DMS153 (cell line): ENCODE results near the gene KIF1B.

Experiments
- DNase-seq: peaks from one replicate; lab custom pipeline; 2025; lab: John Stamatoyannopoulos, UW

The KIF1B gene

DNA sequence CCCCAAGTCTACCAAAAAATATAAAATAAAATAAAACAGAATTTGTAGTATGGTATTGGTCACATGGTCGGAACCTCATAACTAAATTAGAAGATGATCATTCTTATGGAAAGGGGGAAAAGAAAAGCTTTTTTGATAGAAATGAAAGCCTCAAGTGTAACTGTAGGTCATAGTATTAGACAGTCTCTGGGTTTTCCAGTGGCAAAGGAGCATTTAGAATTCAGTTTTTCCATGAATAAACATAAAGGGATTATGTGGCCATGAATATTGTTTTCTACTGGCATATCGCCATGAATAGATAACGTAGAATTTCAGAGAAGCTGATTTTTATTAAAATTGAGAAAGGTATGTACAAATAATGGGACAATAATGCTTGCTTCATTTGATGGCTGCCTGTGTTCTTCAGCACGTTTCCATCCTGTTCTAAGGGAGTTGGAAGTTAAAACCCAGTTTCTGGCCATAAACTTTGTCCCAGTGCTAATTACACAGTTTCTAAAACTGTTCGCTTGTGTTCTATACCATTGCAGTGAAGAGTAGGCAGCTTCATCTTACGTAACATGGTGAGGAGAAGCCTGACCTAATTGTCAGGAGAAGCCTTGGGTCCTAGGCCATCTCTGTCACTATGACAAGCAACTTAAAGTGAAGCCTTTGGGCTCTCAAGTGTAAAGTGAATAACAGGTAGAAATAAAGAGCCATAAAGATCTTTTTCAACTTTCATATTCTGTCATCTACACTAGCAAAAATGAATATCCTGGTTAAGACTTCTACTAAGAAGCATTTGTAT is 118.0 kb downstream of the KIF1B start:
- DNase-seq, result no peak

DNA sequence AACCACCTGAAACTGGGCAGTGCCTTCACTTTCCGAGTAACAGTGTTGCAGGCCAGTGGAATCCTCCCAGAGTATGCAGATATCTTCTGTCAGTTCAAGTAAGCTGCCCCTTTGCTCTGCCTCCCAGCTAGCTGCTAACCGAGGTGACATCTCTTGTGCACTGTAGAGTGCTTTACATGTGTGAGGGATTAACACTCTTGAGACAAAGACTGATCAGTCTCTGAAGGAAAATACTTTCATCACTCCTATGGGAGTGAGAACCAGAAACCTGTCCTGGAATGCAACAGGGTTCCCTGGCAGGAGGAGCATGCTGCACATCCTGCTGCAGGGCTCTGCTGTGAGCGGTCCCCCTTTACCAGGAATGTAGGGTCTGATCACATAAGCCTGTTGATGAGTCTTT is 127.1 kb downstream of the KIF1B start:
- no peak for DNase-seq

DNA sequence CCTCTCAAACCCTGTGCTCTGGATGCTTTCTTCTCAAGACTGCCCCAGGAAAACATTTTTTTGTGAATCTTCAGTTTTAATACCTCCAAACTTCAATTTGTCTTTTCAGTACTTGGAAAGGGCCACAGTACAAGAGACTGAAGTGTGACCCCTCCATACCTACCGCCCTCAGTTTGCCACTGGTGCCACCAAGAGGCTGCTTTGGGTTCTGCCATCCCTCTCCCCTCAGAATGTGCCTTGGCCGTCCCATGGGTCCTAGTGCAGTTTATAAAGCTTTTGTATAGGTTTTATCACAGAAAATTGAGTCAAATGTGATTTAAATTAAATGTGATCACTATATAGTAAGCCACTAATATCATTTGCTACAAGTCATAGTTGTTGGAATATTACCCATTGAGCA is 127.7 kb downstream of the KIF1B start:
- DNase-seq, result no peak

DNA sequence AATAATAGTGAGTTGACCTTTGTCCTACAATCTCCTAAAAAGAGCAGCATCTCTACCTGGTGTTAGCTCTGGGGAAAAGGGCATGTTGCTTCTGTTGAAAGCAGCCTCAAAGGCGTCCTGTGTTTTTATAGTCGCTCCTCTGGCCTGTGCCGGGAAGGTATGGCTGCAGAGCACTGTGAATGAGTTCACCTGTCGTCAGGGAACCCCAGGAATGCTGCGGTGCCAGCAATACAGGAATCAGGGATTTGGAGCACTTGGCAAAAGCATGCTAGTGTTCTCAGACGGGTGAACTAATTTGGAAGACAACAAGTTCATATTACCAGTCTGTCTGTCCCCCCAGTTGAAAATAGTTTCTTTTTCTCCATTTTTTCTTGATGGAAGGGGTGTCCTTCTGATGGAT is 128.2 kb downstream of the KIF1B start:
- no peak for DNase-seq

DNA sequence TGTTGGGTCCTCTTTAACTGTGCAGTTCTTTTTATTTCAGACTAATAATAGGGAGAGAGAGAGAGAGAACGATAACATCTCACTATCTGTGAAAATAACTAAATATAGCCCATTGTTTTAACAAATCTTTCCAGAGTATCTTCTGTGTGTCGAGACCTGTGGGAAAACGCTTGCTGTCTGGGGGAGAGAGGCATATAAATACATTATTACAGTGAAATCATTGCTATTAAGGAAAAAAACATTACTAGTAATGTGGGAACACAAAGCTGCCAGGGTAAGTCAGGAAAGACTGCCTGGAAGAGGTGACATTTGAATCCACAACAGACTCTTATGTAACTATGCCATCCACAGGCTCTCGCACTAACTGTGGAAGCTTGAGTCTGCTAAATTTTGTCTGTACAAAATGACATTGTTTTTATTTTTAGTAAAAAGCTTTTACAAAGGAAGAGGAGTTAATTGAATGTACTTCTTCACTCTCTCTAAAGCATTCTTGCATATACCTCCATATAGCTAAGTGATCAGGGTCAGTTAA is 128.7 kb downstream of the KIF1B start:
- no peak for DNase-seq

DNA sequence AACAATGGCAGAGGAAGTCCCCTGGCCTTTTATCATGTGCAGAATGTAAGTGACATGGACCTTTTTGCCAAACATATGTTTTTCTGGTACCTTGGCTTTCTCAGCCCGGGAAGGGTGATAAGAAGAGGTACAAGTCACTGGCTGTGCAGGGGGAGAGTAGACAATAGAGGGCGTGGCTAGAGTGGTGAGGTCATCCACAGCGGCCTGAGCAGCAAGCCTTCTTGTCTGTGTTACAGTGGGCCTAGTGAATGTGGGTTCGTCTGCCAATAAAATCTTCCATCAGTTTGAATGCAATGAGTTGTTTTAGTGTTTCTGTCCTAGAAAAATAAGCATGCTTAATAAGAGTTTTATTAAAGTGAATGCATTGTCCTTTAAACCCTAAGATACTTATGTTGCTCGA is 129.4 kb downstream of the KIF1B start:
- peak; percentile 44 for DNase-seq

DNA sequence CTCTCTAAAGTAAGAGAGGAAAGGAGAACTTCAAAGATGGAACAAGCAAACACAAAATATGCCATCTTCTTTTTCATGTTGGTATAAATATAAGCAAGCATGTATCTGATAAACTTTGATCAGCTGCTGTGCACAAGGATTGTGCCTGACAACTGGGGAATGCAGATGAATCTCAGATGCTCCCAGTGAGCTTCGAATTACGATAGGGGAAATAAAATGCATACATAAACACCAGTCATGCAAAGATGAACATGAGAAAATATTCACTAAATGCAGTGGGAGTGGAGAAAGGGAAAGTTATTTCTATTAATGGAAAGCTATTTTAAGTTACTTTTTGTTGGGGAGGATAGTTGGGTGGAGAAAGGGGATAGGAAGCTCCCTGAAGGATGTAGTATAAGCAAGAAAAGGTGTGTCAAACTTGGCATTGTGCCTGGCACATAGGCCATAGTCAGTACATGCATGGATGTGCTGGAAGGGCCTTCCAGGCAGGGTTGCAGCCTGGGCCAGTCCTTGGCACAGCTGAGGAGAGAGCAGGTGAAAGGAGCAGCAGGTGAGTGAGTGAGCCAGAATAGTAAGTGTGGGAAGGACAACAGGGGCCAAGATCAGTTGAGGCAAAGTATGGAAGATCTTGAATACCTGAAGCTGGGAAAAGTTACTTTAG is 130.7 kb downstream of the KIF1B start:
- DNase-seq, result no peak

DNA sequence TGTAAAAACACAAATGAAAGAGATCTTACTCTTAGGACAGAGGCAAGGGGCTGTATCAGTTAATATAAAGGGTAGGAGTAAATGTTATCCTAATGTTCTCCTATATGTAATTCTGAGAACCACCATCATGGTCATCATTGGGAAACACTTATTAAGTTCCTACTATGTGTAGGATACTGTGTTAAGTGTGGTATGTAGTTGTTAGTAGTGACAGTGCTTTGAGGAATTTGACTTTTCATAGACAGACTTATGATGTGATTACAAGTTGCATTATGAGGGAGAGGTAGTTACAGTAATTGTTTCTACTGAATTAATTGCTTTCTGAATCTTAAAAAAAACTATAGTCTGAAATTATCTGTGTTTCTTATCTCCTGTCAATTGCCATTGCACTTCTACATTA is 136.7 kb downstream of the KIF1B start:
- DNase-seq, result no peak

DNA sequence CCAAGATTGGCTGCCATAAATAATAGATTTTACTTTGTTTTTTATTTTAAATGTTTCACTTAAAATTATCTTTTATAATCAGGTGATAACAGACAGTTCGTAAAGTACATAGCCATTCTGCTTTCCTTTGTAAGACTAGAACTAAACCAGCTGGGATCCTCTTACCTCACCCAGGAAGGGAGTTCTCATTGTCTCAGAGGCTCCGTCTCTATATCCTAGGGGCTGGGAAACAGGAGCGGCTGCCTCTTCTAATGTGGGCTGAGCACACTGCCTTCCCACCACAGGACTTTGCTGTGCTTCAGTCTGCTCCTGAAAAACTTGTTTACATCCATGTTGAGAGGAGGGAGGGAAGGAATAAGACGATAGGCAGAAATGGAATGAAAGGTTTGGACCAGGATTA is 142.9 kb downstream of the KIF1B start:
- no peak for DNase-seq

DNA sequence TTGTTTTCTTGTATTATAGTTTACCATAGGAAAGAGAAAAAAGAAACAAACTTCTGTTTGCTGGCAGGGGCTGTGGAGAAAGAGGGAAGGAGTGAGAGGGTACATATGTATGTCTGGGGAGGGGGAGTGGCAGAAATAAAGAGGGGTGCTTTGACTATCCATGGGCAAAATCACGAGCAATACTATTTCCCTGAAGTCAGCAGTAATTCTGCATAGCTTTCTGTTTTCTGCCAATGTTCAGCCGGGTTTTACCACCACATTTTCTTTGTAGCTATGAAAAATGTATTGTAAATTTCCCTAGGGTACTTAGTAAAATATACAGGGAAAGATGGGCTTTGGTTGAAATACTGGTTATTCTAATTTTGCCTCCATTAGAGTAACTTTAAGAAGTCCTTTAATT is 143.3 kb downstream of the KIF1B start:
- DNase-seq, result no peak

DNA sequence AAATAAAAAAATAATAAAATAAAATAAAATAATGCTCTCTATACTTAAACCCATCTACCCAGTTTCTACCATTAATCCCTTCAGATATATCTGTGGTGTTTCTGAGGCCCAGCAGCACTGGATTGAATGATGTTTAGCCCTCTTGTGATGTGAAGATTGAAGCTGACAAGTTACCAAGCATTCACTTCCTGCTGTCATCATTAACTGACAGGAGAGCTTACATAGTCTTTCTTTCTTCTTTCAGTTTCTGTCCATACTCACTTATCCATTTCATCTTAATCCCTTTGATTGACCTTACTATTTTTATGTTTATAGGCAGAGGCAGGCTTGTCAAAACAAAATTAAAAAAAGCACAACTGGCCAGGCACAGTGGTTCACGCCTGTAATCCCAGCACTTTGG is 149.7 kb downstream of the KIF1B start:
- no peak for DNase-seq

DNA sequence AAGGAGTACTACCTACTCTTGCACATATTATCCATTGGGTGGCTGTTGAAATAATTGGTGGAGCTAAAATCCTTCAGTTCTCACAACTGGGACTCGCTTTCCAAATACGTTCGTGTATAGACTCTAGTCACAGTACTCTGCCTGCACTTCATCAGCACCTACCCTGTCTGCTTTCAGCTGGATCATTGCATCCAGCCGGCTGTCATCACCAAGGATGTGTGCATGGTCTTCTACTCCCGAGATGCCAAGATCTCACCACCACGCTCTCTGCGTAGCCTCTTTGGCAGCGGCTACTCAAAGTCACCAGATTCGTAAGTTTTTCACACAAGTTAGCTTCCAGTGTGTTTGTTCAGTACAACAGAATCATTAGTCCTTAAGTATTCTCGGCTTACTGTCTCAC is 151.1 kb downstream of the KIF1B start:
- no peak for DNase-seq

DNA sequence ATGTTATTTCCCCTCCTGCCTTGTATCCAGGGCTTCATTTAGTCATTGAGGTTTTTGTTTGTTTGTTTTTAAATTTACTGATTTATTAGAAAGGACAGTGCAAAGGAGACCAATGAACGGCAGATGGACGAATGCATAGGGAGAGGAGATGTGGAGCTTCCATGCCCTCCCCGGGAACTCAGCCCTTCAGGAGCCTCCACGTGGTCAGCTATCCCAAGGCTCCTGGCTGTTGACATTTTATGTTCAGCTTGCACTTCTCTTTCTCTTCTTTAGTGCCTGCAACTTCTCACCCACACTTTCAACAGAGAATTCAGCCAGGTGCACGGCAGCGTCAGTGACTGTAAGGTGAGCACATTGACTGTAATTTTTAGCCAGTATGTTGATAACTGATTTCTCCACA is 157.8 kb downstream of the KIF1B start:
- no peak for DNase-seq

DNA sequence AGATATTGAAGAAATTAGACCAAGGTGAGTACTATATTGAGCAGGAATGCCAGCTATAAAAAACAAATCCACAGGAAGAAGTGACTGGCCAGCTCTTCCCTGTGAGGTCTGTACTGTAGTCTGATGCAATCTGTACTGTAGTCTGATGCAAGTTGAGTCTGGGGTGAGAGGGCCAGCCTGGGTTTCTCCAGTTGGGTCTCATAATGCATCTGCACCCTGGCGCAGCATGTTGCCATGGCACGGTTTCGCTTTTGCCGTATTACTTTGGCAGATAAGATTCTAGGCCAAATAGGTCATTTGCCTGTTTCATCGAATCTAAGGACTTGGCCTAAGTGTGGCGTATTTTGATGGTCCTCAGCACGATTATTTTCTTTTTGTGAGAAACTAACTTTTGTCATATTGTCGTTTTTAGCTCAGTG is 164.1 kb downstream of the KIF1B start:
- DNase-seq, result no peak

DNA sequence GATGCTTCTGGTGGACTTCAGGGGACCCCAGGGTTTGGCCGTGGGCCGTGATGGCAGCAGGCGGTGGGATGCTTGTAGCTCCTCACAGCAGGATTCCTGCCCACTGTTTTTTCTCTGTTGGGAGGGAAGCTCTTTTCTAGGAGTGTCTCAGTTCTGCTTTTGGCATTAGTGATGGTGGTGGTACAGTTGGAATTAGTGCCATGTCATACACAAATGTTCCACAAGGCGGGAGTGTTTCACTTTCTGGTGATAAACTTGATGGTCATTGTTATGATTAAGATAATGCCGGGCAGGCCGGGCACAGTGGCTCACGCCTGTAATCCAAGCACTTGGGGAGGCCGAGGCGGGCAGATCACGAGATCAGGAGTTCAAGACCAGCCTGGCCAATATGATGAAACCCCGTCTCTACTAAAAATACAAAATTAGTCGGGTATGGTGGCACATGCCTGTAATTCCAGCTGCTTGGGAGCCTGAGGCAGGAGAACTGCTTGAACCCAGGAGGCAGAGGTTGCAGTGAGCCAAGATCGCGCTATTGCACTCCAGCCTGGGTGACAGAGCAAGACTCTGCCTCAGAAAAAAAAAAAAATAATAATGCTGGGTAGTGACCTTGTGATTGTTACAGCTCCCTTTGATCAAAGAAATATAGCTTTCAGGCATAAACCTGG is 167.1 kb downstream of the KIF1B start:
- peak; percentile 71 for DNase-seq

DNA sequence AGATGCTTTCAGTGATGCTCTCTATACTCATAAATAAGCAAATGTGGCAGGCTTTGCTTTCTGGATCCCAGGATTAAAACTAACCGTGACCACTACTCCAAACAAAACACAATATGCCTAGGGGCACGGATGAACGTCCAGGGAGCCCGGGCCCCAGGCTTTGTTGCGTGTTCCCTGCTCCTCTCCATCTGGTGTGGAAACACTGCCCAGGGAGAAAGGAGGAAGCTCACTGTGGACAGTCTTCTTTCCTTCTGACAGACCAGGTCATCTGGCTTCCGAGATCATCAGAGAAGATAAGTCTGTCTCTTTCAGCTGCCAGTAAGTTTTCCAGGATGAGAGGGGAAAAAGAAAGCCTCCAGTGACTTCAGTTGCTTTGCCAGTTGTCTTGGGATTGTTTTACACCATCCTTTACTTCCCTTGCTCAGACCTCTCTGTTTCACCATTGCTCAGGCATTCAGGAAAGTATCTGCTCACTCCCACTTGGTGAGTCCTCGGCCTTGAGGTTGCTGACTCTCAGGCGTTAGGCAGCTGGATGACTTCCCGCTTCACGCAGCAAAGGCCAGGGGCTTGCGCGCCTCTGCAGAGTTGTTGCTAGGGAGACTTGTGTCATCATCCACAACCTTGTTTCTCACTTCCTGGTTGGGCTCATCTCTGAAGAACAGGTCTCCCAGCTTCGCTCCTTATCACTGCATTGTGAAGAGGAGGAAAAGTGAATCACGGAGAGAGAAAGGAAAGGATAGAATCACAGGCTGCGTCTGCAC is 167.9 kb downstream of the KIF1B start:
- DNase-seq, result peak; percentile 95

DNA sequence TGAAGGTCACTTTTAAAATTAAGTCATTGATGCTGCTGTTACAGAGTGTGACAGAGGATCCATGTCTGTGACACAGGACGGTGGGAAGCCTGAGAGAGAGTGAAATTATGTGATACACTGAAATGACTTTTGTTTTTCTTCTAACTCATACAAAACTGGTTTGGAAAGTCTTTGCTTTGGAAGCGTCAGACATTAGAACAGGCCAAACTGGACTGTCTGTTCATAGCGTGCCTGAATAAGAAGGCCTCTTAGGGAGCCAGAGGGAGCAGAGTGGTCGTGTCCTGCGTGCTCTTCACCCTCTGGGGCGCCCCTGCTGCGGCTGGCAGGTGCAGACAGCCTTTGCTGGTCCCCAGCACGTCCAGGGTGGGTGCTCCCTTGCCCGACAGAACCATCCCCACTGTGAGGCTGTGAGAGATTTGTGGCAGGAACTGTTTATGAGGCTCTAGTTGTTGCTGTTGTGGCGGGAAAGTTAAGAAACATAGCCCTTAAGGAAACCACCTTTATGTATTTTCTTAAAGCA is 168.8 kb downstream of the KIF1B start:
- DNase-seq, result no peak

DNA sequence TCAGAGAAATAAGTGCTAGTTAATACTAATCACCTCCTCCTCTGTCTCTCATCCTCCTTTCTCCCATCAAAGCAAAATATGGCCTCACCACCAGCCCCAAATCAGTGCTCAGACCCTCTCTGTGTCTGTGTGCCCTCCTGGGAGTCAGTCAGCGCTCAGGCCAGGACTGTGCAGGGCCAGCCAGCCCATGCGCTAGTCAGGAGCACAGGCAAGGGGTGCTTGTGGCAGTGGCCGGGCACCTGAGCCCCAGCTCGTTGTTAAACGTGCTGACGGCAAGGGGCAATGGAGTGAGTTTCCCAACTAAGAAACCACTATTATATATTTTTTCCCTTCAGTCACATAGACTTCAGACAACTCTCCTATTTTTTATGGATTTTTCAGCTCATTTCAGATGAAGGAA is 169.3 kb downstream of the KIF1B start:
- DNase-seq, result no peak

DNA sequence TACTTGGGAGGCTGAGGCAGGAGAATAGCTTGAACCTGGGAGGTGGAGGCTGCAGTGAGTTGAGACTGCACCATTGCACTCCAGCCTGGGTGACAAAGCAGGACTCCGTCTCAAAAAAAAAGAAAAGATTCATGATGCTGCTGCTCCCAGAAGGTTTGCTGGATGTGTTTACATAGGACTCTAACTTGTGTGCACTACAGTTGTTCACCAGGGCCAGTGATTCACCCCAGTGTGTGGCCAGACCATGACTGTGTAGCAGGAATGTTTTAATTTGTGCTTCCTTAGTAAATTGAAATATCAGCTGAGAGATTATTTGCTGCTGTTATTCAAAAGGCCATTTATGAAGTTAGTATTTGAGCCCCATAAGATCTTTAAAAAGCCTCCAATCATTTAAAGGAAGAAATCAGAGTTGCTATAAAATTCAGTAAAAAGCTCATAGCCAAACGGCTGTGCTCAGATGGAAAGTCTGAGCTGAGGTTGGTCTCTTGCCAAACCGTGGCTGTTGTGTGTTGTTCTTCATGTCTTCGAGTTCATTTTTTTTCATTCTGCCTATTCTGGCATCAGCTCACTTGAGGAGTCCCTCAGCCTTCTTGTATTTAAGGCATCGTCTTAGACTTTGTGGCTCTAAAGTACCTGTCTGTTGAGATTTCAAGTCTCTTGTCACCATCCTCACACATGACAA is 170.4 kb downstream of the KIF1B start:
- no peak for DNase-seq

DNA sequence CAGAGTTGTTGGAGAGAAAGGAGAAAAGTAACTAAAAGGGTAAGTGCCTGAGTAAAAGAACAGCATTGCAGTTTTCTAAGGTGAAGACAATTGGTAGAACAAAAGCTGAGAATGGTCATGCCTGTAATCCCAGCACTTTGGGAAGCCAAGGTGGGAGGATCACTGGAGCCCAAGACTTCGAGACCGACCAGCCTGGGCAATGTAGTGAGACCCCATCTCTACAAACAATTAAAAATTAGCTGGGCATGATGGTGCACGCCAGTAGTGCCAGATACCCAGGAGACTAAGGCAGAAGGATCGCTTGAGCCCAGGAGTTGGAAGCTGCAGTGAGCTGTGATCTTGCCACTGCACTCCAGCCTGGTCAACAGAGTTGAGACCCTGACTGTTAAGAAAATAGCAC is 173.3 kb downstream of the KIF1B start:
- no peak for DNase-seq

DNA sequence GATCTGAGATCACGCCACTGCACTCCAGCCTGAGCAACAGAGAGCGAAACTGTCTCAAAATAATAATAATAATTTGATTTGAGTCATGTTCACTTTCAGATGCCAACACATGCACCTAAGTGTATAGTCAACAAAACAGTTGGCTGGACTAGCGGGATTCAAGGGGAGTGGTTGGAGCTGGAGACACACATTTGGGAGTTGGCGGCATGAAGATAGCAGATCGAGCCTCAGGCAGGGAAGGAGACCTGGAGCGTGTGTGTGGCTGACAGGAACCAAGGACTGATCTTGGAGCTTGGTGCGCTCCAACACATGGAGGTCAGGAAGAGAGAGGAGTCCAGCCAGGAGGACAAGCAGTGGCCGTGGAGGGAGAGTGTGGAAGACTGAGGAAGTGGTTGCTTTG is 173.8 kb downstream of the KIF1B start:
- DNase-seq, result no peak
